DOHH2 (cell line): ENCODE results near the gene TSKS.

Experiments used
- H3F3A ChIP-seq: fragments of 200-600 bp; sonication (generic), shearing (Covaris generic); 2 replicates; pipeline ENCODE4 v1.6.0; 2016; ENCODE audit warnings: antibody characterized with exemption, mild to moderate bottlenecking; ENCODE audit not compliant: control insufficient read depth, insufficient read depth
- H3K27ac ChIP-seq: fragments of 200-600 bp; sonication (generic); 2 replicates; pipeline ENCODE4 v1.5.1; 2014; ENCODE audit warnings: low read depth, mild to moderate bottlenecking, low read length, moderate library complexity
- H3K27me3 ChIP-seq: fragments of 200-600 bp; sonication (generic); 2 replicates; pipeline ENCODE4 v1.6.1; 2014; ENCODE audit warnings: mild to moderate bottlenecking, low read length, mixed read lengths; ENCODE audit not compliant: control insufficient read depth
- H3K36me3 ChIP-seq: fragments of 200-600 bp; sonication (generic); 2 replicates; pipeline ENCODE4 v1.6.1; 2014; ENCODE audit warnings: mild to moderate bottlenecking, low read length, moderate library complexity, mixed read lengths; ENCODE audit not compliant: control insufficient read depth
- H3K4me1 ChIP-seq: fragments of 200-600 bp; sonication (generic); 2 replicates; pipeline ENCODE4 v1.6.1; 2014; ENCODE audit warnings: mild to moderate bottlenecking, low read length, mixed read lengths; ENCODE audit not compliant: control insufficient read depth
- H3K4me2 ChIP-seq: fragments of 200-600 bp; sonication (generic); 2 replicates; pipeline ENCODE4 v1.6.0; 2014; ENCODE audit warnings: mild to moderate bottlenecking, low read length, moderate library complexity
- H3K4me3 ChIP-seq: fragments of 200-600 bp; sonication (generic); 2 replicates; pipeline ENCODE4 v1.5.1; 2014; ENCODE audit warnings: mild to moderate bottlenecking, low read length, mixed read lengths
- H3K79me2 ChIP-seq: fragments of 200-600 bp; sonication (generic); 2 replicates; pipeline ENCODE4 v1.6.1; 2014; ENCODE audit warnings: mild to moderate bottlenecking, low read length, mixed read lengths; ENCODE audit not compliant: control insufficient read depth
- H3K9me2 ChIP-seq: fragments of 200-600 bp; sonication (generic); replicated peaks from 2 replicates; pipeline ENCODE4 v1.6.1; 2014; ENCODE audit warnings: mild to moderate bottlenecking, low read length, mixed read lengths; ENCODE audit not compliant: control insufficient read depth
- H3K9me3 ChIP-seq: fragments of 200-600 bp; sonication (generic); 2 replicates; pipeline ENCODE4 v1.6.1; 2014; ENCODE audit warnings: antibody characterized with exemption, low read length, mixed read lengths; ENCODE audit not compliant: control insufficient read depth, insufficient read depth
- H4K20me1 ChIP-seq: fragments of 200-600 bp; sonication (generic); 2 replicates; pipeline ENCODE4 v1.6.0; 2014; ENCODE audit warnings: low read depth, mild to moderate bottlenecking, antibody characterized with exemption, low read length, moderate library complexity; ENCODE audit not compliant: control insufficient read depth, insufficient read depth
- CTCF ChIP-seq: fragments of 200-600 bp; sonication (generic); IDR thresholded peaks from one replicate; pipeline ENCODE4 v1.5.1; 2014; ENCODE audit warnings: antibody characterized with exemption, mild to moderate bottlenecking, low read depth, low read length; ENCODE audit not compliant: poor library complexity, severe bottlenecking
- EZH2phosphoT487 ChIP-seq: fragments of 200-600 bp; sonication (generic); IDR thresholded peaks from 2 replicates; pipeline ENCODE4 v1.6.1; 2017; ENCODE audit warnings: borderline replicate concordance, mild to moderate bottlenecking, antibody characterized with exemption, low read length, moderate library complexity, mixed read lengths

Gene TSKS

GRCh38 chr19:49805822-49806619 is 42.9 kb upstream of the TSKS start:
- no peak overlapping the region for H3K4me3 ChIP-seq
- H3K4me1 ChIP-seq: peaks cover 26% of the 10 kb centered on the region
- no peaks in the 10 kb centered on the region for H3K79me2 ChIP-seq
- H3K9me2 ChIP-seq: no peaks in the 10 kb centered on the region
- no peaks in the 10 kb centered on the region for H3K9me3 ChIP-seq
- H4K20me1 ChIP-seq: peaks cover 4% of the 10 kb centered on the region
- no peaks in the 10 kb centered on the region for H3K27me3 ChIP-seq
- no peaks in the 10 kb centered on the region for H3F3A ChIP-seq
- H3K36me3 ChIP-seq: peaks cover 45% of the 10 kb centered on the region
- H3K4me2 ChIP-seq: no peak overlapping the region
- no peak overlapping the region for H3K27ac ChIP-seq
- TF ChIP-seq EZH2phosphoT487: no peak
- no peak for TF ChIP-seq CTCF

DNA sequence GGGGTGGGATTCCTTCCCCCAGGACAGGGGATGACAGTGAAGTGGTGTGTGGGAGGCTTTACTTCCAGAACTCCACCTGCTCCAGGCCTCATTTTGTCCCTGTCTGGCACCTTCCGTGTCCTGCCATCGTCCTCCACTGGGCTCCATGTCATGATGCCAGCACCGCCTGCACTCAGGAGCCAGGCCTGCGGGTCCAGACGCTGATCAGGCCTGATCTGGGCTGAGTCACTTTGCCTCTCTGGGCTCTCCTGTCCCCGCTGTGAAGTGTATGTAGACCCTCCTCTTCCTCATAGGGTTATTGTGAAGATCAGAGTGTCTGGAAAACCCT is 40.4 kb upstream of the TSKS start:
- no peak for TF ChIP-seq EZH2phosphoT487
- TF ChIP-seq CTCF: no peak
- H3K27ac ChIP-seq: no peak overlapping the region
- H3K36me3 ChIP-seq: peaks cover 59% of the 10 kb centered on the region

DNA sequence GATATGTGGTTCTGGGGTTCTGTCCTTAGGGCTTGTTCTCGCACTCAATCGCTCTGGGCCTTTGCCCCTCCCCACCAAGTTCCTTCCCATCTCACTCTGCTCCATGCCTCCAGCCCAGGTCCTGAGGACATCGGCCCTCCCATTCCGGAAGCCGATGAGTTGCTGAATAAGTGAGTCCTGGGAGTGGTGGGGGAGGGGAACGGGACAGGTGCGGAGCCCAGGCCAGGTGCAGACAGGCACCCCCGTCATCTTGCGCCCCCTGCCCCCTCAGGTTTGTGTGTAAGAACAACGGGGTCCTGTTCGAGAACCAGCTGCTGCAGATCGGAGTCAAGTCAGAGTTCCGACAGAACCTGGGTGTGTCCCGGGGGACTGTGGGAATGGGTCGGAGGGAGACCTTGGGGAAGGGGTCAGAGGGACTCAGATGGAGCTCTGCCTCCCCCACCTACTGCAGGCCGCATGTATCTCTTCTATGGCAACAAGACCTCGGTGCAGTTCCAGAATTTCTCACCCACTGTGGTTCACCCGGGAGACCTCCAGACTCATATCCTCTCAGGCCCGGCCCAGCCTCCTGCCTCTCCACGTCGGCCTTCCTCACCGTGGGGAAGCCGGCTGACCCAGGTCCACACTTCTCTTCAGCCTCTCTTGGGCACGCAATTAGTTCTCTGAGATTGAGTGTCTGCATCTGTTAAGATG is 39.9 kb upstream of the TSKS start:
- Histone ChIP-seq H4K20me1 (no peaks in the 10 kb centered on the region), H3K27me3 (no peaks in the 10 kb centered on the region), H3K79me2 (no peaks in the 10 kb centered on the region), H3K4me2 (no peak overlapping the region), H3K36me3 (peaks cover 54% of the 10 kb centered on the region), H3K4me1 (peaks cover 7% of the 10 kb centered on the region; the same call in 1 of the 2 replicates), H3K4me3 (no peak overlapping the region), H3K27ac (no peak overlapping the region), H3K9me2 (no peaks in the 10 kb centered on the region), H3F3A (no peaks in the 10 kb centered on the region), H3K9me3 (no peaks in the 10 kb centered on the region)
- TF ChIP-seq EZH2phosphoT487: no peak
- no peak for TF ChIP-seq CTCF

More for the DNA sequence above, 40.4 kb upstream of the TSKS start:
- Histone ChIP-seq H3K27me3 (no peaks in the 10 kb centered on the region), H3K4me2 (no peak overlapping the region), H3K79me2 (no peaks in the 10 kb centered on the region), H3K4me1 (peaks cover 11% of the 10 kb centered on the region), H3K9me2 (no peaks in the 10 kb centered on the region), H4K20me1 (peaks cover 4% of the 10 kb centered on the region), H3K9me3 (no peaks in the 10 kb centered on the region), H3F3A (no peaks in the 10 kb centered on the region), H3K4me3 (no peak overlapping the region)
